Activated CD4-positive, alpha-beta memory T cell treated with anti-CD3 and anti-CD28 coated beads for 36 hours (primary cell): ENCODE measurements around the gene ZNF518B. TPM values are rescaled to one million over a fixed set of nuclear protein-coding genes. Genes with fewer than 3 reads are reported as not detected.

Experiments used
- CTCF ChIA-PET: fragments of 350-600 bp; sonication (Branson Sonifier 250); formaldehyde crosslinking; loops from one replicate; lab custom pipeline; 2021; ENCODE audit warnings: antibody characterized with exemption, inconsistent platforms; lab: Charles Lee
- POLR2A ChIA-PET: fragments of 350-600 bp; sonication (Branson Sonifier 250); formaldehyde crosslinking; loops from one replicate; lab custom pipeline; 2021; ENCODE audit warnings: antibody characterized with exemption; lab: Charles Lee
- DNase-seq: peaks from one replicate; pipeline ENCODE4 v3.0.0-alpha.2; 2020
- H3K27ac Mint-ChIP-seq: one replicate; pipeline ENCODE4 v1.8.0; 2021; ENCODE audit warnings: mixed read lengths
- H3K27me3 Mint-ChIP-seq: one replicate; pipeline ENCODE4 v1.8.0; 2021; ENCODE audit warnings: mixed read lengths
- H3K36me3 Mint-ChIP-seq: one replicate; pipeline ENCODE4 v1.8.0; 2021; ENCODE audit warnings: mixed read lengths
- H3K4me1 Mint-ChIP-seq: one replicate; pipeline ENCODE4 v1.8.0; 2021; ENCODE audit warnings: low read depth, mixed read lengths
- H3K4me3 Mint-ChIP-seq: one replicate; pipeline ENCODE4 v1.8.0; 2021; ENCODE audit warnings: mild to moderate bottlenecking, mixed read lengths
- H3K9me3 Mint-ChIP-seq: one replicate; pipeline ENCODE4 v1.8.0; 2021; ENCODE audit warnings: mixed read lengths
- intact Hi-C: fragments of 100-400 bp; cut with micrococcal nuclease; formaldehyde crosslinking; loops from one replicate; pipeline ENCODE4 v1.15.1; 2023
- total RNA-seq, 2 experiments: library from RNA; stranded (reverse); gene quantifications; one replicate each; pipeline ENCODE4 v1.2.3, GENCODE V29; 2021

The ZNF518B gene
- total RNA-seq, 2 experiments from 2014 or later = 14.3 to 14.7 TPM

GRCh38 chr4:10403633-10404445 is 53.4 kb downstream of the ZNF518B start:
- H3K4me3 Mint-ChIP-seq = no peak overlapping the region
- no peaks in the 10 kb centered on the region for H3K9me3 Mint-ChIP-seq
- intact Hi-C loops = loop anchor here (1.0 kb wide), 1 partner anchor 247 kb away; no protein-coding TSS in a partner anchor
- ChIA-PET POLR2A (no interaction called here), CTCF (interaction anchor here (0.7 to 3.0 kb wide), 8 partner anchors 18 to 338 kb away, joined by 3 to 16 read pairs (median 3); no protein-coding TSS in a partner anchor)
- no peak for DNase-seq
- no peaks in the 10 kb centered on the region for H3K4me1 Mint-ChIP-seq
- H3K27me3 Mint-ChIP-seq = no peaks in the 10 kb centered on the region
- no peaks in the 10 kb centered on the region for H3K36me3 Mint-ChIP-seq
- no peak overlapping the region for H3K27ac Mint-ChIP-seq

GRCh38 chr4:10395971-10396580 is 61.1 kb downstream of the ZNF518B start:
- Mint-ChIP-seq H3K27ac (no peak overlapping the region), H3K4me3 (no peak overlapping the region), H3K27me3 (peaks cover 3% of the 10 kb centered on the region), H3K9me3 (peaks cover 18% of the 10 kb centered on the region), H3K36me3 (peaks cover 1% of the 10 kb centered on the region), H3K4me1 (peaks cover 6% of the 10 kb centered on the region)
- POLR2A ChIA-PET = no interaction called here
- CTCF ChIA-PET = no interaction called here
- intact Hi-C loops = no loop called here
- no peak for DNase-seq

Other genes starting within 250 kb of the ZNF518B start
- gene CLNK, start 227.3 kb upstream of the ZNF518B start, total RNA-seq = not detected